Smooth muscle cell (in vitro differentiated cells): ENCODE measurements around the gene TRIM72. TPM values are rescaled to one million over a fixed set of nuclear protein-coding genes. Genes with fewer than 3 reads are reported as not detected.

ENCODE experiments used
- DNase-seq: peaks from one replicate; lab custom pipeline; 2025; ENCODE audit not compliant: unreplicated experiment; lab: John Stamatoyannopoulos, UW
- H2AFZ ChIP-seq: fragments of 200-600 bp; sonication (generic); 2 replicates; pipeline ENCODE4 v1.6.0; 2016; ENCODE audit warnings: antibody characterized with exemption, low read depth, mild to moderate bottlenecking
- H3F3A ChIP-seq: fragments of 200-600 bp; sonication (generic); 2 replicates; pipeline ENCODE4 v1.6.0; 2017; ENCODE audit warnings: antibody characterized with exemption, low read depth
- H3K27ac ChIP-seq: fragments of 200-600 bp; sonication (generic); 2 replicates; pipeline ENCODE4 v1.5.1; 2016; ENCODE audit warnings: low read depth, mild to moderate bottlenecking
- H3K27me3 ChIP-seq: fragments of 200-600 bp; sonication (generic); 2 replicates; pipeline ENCODE4 v1.6.1; 2016; ENCODE audit warnings: low read depth, mild to moderate bottlenecking
- H3K36me3 ChIP-seq: fragments of 200-600 bp; sonication (generic); 2 replicates; pipeline ENCODE4 v1.5.1; 2016; ENCODE audit warnings: low read depth
- H3K4me1 ChIP-seq: fragments of 200-600 bp; sonication (generic); 2 replicates; pipeline ENCODE4 v1.5.1; 2016; ENCODE audit warnings: low read depth
- H3K4me2 ChIP-seq: fragments of 200-600 bp; sonication (generic); 2 replicates; pipeline ENCODE4 v1.6.0; 2016; ENCODE audit warnings: mild to moderate bottlenecking
- H3K4me3 ChIP-seq: fragments of 200-600 bp; sonication (generic); 2 replicates; pipeline ENCODE4 v1.5.1; 2016; ENCODE audit warnings: mild to moderate bottlenecking
- H3K79me2 ChIP-seq: fragments of 200-600 bp; sonication (generic); 2 replicates; pipeline ENCODE4 v1.6.0; 2016; ENCODE audit warnings: low read depth, mild to moderate bottlenecking
- H3K9ac ChIP-seq: fragments of 200-600 bp; sonication (generic); 2 replicates; pipeline ENCODE4 v1.6.0; 2016; ENCODE audit warnings: low read depth
- H3K9me3 ChIP-seq: fragments of 200-600 bp; sonication (generic); replicated peaks from 2 replicates; pipeline ENCODE4 v1.5.1; 2016; ENCODE audit warnings: low read depth
- H4K20me1 ChIP-seq: fragments of 200-600 bp; sonication (generic); 2 replicates; pipeline ENCODE4 v1.6.0; 2016; ENCODE audit warnings: low read depth
- WGBS: methylation state at CpG from one replicate; pipeline ENCODE4 v1.1.7; 2016; ENCODE audit warnings: low lambda C conversion rate; 5-methylcytosine and 5-hydroxymethylcytosine counted together
- polyA plus RNA-seq: library from polyadenylated mRNA; unstranded; fragments of >200 nt; fragmentation: Nextera tagmentation; extraction: Ambion mirVana; gene quantifications from 2 replicates; pipeline ENCODE4 v1.2.1, GENCODE V29; 2016
- total RNA-seq: library from RNA; depleted of rRNA; stranded (reverse); fragments of >200 nt; gene quantifications from 2 replicates; pipeline ENCODE4 v1.2.3, GENCODE V29; 2014
- TF ChIP-seq, protein P1 (sequence below): fragments of 200-600 bp; sonication (generic); IDR thresholded peaks from 2 replicates; pipeline ENCODE4 v1.5.1; 2017; ENCODE audit warnings: borderline replicate concordance, mild to moderate bottlenecking, antibody characterized with exemption; ENCODE audit not compliant: insufficient read depth, poor library complexity, severe bottlenecking

TRIM72 gene
- total and polyA plus RNA-seq, 2 experiments from 2014 or later = 0.04 to 0.07 TPM

DNA sequence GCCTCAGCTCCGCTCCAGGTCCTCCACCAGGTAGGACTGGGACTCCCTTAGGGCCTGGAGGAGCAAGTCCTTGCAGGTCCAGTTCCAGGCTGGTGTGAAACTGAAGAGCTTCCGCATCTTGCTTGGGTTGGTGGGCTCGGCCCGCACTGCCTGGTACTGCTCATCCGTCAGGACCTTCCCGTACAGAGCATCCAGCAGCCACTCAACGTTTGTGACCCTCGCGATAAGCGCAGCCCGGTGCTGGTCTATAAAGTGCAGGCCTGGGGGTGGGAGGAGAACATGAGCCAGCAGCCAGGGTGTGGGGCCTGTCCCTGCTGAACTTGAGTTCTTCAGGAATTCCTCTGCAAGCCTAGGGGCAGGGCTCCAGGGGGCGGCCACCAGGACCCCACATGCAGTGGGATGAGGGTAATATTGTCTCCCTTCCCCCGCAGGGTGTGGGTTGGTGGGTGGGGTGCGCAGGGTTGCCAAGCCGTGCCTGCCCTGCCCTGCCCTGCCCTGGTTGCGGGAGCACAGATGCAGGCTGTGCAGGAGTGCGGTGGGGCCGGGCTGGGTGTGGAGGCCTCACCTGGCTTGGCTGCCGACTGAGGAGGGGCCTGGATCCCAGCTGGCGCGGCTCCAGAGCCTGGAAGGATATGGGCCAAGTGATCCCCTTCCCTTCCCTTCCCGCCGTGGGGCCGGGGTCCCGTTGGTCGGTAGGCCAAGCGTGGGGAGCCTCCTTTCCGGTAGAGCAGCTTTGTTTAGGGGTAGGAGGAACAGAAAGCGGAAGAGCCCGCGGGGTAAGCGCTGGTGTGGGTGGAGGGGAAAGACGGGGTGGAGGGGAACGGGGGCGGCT, 12.1 kb upstream of the TRIM72 start:
- Histone ChIP-seq H3K9ac (no peak overlapping the region), H3K27ac (no peak overlapping the region), H3K27me3 (peaks cover 18% of the 10 kb centered on the region), H3K9me3 (no peaks in the 10 kb centered on the region), H3F3A (peaks cover 19% of the 10 kb centered on the region), H3K79me2 (no peaks in the 10 kb centered on the region), H3K4me1 (peaks cover 3% of the 10 kb centered on the region), H3K36me3 (no peaks in the 10 kb centered on the region), H3K4me3 (peak overlapping the region; percentile 55), H4K20me1 (peaks cover 53% of the 10 kb centered on the region), H3K4me2 (peak overlapping the region; percentile 93), H2AFZ (no peak overlapping the region)
- TF ChIP-seq, protein P1, sequence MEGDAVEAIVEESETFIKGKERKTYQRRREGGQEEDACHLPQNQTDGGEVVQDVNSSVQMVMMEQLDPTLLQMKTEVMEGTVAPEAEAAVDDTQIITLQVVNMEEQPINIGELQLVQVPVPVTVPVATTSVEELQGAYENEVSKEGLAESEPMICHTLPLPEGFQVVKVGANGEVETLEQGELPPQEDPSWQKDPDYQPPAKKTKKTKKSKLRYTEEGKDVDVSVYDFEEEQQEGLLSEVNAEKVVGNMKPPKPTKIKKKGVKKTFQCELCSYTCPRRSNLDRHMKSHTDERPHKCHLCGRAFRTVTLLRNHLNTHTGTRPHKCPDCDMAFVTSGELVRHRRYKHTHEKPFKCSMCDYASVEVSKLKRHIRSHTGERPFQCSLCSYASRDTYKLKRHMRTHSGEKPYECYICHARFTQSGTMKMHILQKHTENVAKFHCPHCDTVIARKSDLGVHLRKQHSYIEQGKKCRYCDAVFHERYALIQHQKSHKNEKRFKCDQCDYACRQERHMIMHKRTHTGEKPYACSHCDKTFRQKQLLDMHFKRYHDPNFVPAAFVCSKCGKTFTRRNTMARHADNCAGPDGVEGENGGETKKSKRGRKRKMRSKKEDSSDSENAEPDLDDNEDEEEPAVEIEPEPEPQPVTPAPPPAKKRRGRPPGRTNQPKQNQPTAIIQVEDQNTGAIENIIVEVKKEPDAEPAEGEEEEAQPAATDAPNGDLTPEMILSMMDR = no peak
- 15% methylated on average over 33 of the region's 35 CpGs for WGBS
- no peak for DNase-seq

DNA sequence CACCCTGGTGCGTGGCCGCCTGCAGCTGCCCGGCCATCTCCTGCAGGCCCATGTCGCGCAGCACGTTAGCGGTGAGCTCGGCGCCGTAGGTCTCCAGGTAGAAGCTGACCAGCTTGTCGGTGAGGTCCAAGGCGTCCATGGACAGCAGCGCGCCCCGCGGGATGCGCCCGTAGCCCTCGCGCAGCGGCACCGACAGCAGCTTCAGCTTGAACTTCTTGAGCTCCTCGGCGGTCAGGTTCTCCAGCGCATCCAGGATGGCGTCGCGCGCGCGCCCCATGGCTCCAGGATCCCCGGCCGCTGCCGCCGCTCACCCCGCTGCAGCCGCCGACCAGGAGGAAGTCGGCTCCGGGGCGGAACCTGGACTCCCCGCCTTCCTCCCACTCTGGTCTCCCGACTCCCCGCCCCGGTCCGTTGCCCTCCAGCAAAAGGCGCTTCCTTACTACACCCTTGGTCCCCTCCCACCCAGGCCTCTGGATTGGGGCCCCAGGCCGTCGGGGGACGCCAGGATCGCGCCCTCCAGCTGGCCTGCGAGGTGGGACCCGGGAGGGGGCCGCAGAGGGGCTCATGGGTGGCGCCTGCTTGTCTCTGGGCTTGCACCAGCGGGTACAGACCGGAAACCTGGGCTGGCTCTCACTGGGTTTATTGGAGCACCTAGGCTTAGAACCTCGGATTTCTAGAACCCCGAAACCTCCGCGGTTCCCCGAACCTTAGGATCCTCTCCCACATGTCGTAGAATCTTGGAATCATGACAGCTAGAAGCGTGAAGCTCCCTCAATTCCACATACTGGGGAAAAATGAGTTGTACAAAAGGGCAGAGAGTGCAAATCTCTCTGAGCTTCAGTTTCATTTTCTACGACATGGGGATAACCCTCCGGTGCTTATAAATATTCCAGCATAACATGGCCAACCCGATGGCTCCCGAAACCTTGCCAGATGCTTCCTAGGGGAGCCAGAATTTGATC, 11.2 kb upstream of the TRIM72 start, which contains the start of gene PYCARD:
Gene PYCARD, minus strand, starts transcription at position 347 of the 962 bp plus-strand sequence. Its CDS starts 70 bp downstream, at position 277.
- H3K27ac ChIP-seq = no peak within 1 kb of the TSS
- 17% methylated on average over 63 of the region's 69 CpGs for WGBS

GRCh38 chr16:31204871-31205666, 8.8 kb upstream of the TRIM72 start:
- H3K36me3 ChIP-seq = no peaks in the 10 kb centered on the region
- no peaks in the 10 kb centered on the region for H3K9me3 ChIP-seq
- no peak overlapping the region for H3K4me2 ChIP-seq
- H3K79me2 ChIP-seq = no peaks in the 10 kb centered on the region
- H3F3A ChIP-seq = peaks cover 5% of the 10 kb centered on the region
- no peak overlapping the region for H3K27ac ChIP-seq
- no peak overlapping the region for H3K9ac ChIP-seq
- TF ChIP-seq, protein P1 = no peak
- peaks cover 3% of the 10 kb centered on the region for H3K4me1 ChIP-seq
- peaks cover 20% of the 10 kb centered on the region for H4K20me1 ChIP-seq
- H3K27me3 ChIP-seq = peaks cover 32% of the 10 kb centered on the region
- no peak overlapping the region for H2AFZ ChIP-seq
- WGBS = 94% methylated on average over 9 of the region's 9 CpGs
- H3K4me3 ChIP-seq = no peak overlapping the region
- DNase-seq = no peak

More for the DNA sequence above, 11.2 kb upstream of the TRIM72 start, which contains the start of gene PYCARD:
- no peaks in the 10 kb centered on the region for H3K79me2 ChIP-seq
- H3K36me3 ChIP-seq = no peaks in the 10 kb centered on the region
- peaks cover 25% of the 10 kb centered on the region for H3K27me3 ChIP-seq
- peaks cover 3% of the 10 kb centered on the region for H3K4me1 ChIP-seq
- no peaks in the 10 kb centered on the region for H3K9me3 ChIP-seq
- peak within 1 kb of the TSS; percentile 55 for H3K4me3 ChIP-seq
- H2AFZ ChIP-seq = no peak within 1 kb of the TSS
- H3K9ac ChIP-seq = no peak within 1 kb of the TSS
- DNase-seq = no peak
- peaks cover 18% of the 10 kb centered on the region for H3F3A ChIP-seq
- TF ChIP-seq, protein P1 = no peak
- H4K20me1 ChIP-seq = peaks cover 44% of the 10 kb centered on the region
- peak within 1 kb of the TSS; percentile 93 for H3K4me2 ChIP-seq
